ENCODE data around the gene EFNA1. TPM values are rescaled to one million over a fixed set of nuclear protein-coding genes. Genes with fewer than 3 reads are reported as not detected.

The EFNA1 gene
- total and polyA plus RNA-seq, 2 of the 8 experiments (the other 6 are each of a cell fraction or from before 2014, with no cell fraction given) = 4.9 to 14.6 TPM

DNA sequence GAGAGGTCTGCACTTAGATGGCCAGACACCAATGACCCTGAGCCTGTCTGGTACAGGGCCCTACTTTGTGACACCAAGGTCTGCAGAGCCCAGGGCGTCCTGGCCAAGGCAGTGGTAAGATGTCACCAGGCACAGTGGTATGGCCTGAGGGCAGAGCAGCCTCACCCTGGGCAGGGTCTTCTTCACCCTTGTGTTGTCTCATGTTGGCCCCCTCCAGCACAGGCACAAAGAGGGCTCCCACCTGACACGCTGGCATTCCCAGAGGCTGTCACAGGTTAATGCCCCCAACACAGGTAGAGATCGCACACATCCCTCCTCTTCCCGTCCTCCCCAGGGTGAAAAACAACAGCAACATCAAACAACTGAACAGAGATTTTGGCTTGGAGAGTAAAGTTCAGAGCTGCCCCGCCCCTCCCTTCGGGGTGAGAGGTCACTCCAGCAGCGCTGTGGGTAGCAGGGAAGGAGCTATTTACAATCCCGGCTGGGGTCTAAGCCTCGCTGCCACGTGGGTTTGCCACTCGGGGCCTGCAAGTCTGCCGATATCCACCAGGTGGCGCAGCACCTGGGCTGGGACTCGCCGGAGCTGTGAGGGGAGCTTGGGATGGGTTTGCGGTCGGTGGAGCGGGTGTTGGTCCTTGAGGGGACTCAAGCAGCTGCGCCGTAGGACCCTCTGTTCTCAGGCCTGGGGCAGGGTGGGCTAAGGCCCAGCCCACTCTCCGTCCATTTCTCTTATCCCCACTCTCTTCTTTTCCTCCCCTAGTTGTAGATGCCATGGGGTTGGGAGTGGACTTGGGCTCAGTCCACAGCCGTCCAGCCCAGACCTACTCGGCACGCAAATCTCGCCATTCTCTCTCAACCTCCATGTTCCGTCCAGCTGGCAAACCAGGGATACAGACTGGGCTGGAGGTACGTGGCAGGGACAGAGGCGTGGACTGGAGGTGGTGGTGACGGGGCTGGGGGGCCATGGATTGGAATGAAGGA, 36.3 kb upstream of the EFNA1 start:
- peak overlapping the region; percentile 96; the same call in 1 of the 2 replicates for H2BK12ac ChIP-seq (ENCODE audit: low read depth, low read length)
- no peak overlapping the region for H3K56ac ChIP-seq (replicated peaks; ENCODE audit: insufficient read length, low read depth, low read length)
- peaks cover 0 to 15% (median 13%) of the 10 kb centered on the region in 4 experiments; a peak in 6 of 7 replicates for H3K4me1 ChIP-seq (replicated peaks in 1 of 4; ENCODE audit: control insufficient read depth in 3 of 4, insufficient read depth in 4 of 4, low read length in 3 of 4)
- peak overlapping the region; percentile 13 for H2BK120ac ChIP-seq (replicated peaks; ENCODE audit: low read depth, low read length)
- H3K4me2 ChIP-seq (ENCODE audit: insufficient read depth in 1 of 2, low read depth in 2 of 2, low read length in 2 of 2) = peak overlapping the region; percentile 1 to 52; a peak in 3 of 4 replicates
- peak; percentile 19 for FAIRE-seq
- H4K91ac ChIP-seq (replicated peaks; ENCODE audit: insufficient read length, low read length) = peak overlapping the region; percentile 85
- peak overlapping the region; percentile 18 for H4K5ac ChIP-seq (ENCODE audit: insufficient read length, low read depth, low read length)
- peak overlapping the region; percentile 90 for H2BK15ac ChIP-seq (ENCODE audit: low read length)
- H3K9ac ChIP-seq (replicated peaks in 1 of 4; ENCODE audit: extremely low read depth in 1 of 4, low read depth in 3 of 4, low read length in 3 of 4) = no peak overlapping the region
- no peaks in the 10 kb centered on the region for H3K79me1 ChIP-seq (ENCODE audit: low read depth, low read length)
- H3K4me3 ChIP-seq (ENCODE audit: extremely low read depth in 1 of 4, insufficient read depth in 2 of 4, low read depth in 3 of 4, low read length in 4 of 4) = 0 out of 8 replicates have a peak overlapping the region, but pooled peaks of 1 of the 4 experiments have one; percentile 28
- no peak overlapping the region for H3K23ac ChIP-seq (ENCODE audit: insufficient read length)
- H2BK5ac ChIP-seq (ENCODE audit: low read depth, low read length) = peak overlapping the region; percentile 79; the same call in 1 of the 2 replicates
- H3K9me3 ChIP-seq (ENCODE audit: insufficient read depth in 2 of 2, low read depth in 1 of 2, low read length in 1 of 2) = no peaks in the 10 kb centered on the region
- H3K36me3 ChIP-seq (ENCODE audit: control insufficient read depth in 2 of 4, insufficient read depth in 4 of 4, low read length in 3 of 4) = no peaks in the 10 kb centered on the region
- no peak overlapping the region for H3K14ac ChIP-seq (ENCODE audit: insufficient read length)
- peak; percentile 68 to 97 for DNase-seq (ENCODE audit: low read depth in 1 of 2, low spot score in 2 of 2)
- peak overlapping the region; percentile 93 for H2AFZ ChIP-seq (ENCODE audit: low read length)
- no peak overlapping the region for H3K27ac ChIP-seq (ENCODE audit: low read depth, low read length)
- ChIA-PET POLR2A (ENCODE audit: partially characterized antibody) (interaction anchor here (0.7 to 1.8 kb wide), 7 partner anchors 21 to 81 kb away, joined by 4 to 7 read pairs (median 5); partner anchors contain the start of genes EFNA4 and KRTCAP2), CTCF (ENCODE audit: partially characterized antibody) (interaction anchor here (0.5 to 6.3 kb wide), 43 partner anchors 8 to 1447 kb away, joined by 3 to 215 read pairs (median 6); partner anchors contain the start of genes ADAM15, EFNA3, EFNA4 and KRTCAP2)
- H2AK5ac ChIP-seq (ENCODE audit: low read depth, low read length) = 0 out of 2 replicates have a peak overlapping the region, but pooled peaks have one; percentile 69
- 39% methylated on average over 28 of the region's 29 CpGs; no CpG with 5 or more reads in 1 of the 2 experiments for WGBS, 2 experiments (ENCODE audit: extremely low coverage in 1 of 2, insufficient coverage in 1 of 2, insufficient read length in 1 of 2, insufficient replicate concordance in 2 of 2, low coverage in 1 of 2, low lambda C conversion rate in 2 of 2, missing lambda C conversion rate in 1 of 2)
- no peak overlapping the region; the same call in 1 of the 2 replicates for H2BK20ac ChIP-seq (ENCODE audit: low read length)
- no peaks in the 10 kb centered on the region for H4K20me1 ChIP-seq (replicated peaks in 1 of 2; ENCODE audit: control insufficient read depth in 1 of 2, insufficient read depth in 2 of 2, low read length in 2 of 2)
- no peaks in the 10 kb centered on the region for H3K79me2 ChIP-seq (ENCODE audit: control insufficient read depth in 1 of 2, insufficient read depth in 2 of 2, low read length in 2 of 2)
- no peaks in the 10 kb centered on the region for H3K23me2 ChIP-seq (ENCODE audit: low read depth, low read length)
- H3K27me3 ChIP-seq (replicated peaks in 1 of 4; ENCODE audit: control insufficient read depth in 3 of 4, extremely low read depth in 1 of 4, insufficient read depth in 3 of 4, low read length in 3 of 4) = peaks cover 0 to 13% (median 2%) of the 10 kb centered on the region in 4 experiments; a peak in 2 of 7 replicates
- H4K8ac ChIP-seq (ENCODE audit: extremely low read depth, insufficient read depth, low read length) = peak overlapping the region; percentile 20; the same call in 1 of the 2 replicates
- H3K18ac ChIP-seq (ENCODE audit: extremely low read depth, low read length) = peak overlapping the region; percentile 34; the same call in 1 of the 2 replicates
- H3K4ac ChIP-seq (replicated peaks; ENCODE audit: insufficient read length, low read depth, low read length) = peak overlapping the region; percentile 3
- TF ChIP-seq CEBPB (IDR thresholded peaks at IDR 0.05; ENCODE audit: low read depth, low read length) = no peak
- no peak for TF ChIP-seq CBX5 (IDR thresholded peaks at IDR 0.05; ENCODE audit: low read depth, low read length)
- TF ChIP-seq TBP (IDR thresholded peaks at IDR 0.05; ENCODE audit: low read depth, low read length) = no peak; the same call in 1 of the 2 replicates
- TF ChIP-seq BRCA1 (IDR thresholded peaks at IDR 0.05; ENCODE audit: low read depth, low read length) = no peak
- no peak for TF ChIP-seq CHD2 (IDR thresholded peaks at IDR 0.05; ENCODE audit: low read length)
- TF ChIP-seq CREB1 (IDR thresholded peaks at IDR 0.05) = no peak
- no peak for TF ChIP-seq CTBP2 (IDR thresholded peaks at IDR 0.05; ENCODE audit: borderline replicate concordance, insufficient read depth, insufficient read length, low read length)
- no peak for TF ChIP-seq TAF7 (optimal IDR thresholded peaks at IDR 0.05; ENCODE audit: borderline replicate concordance, low read depth, low read length)
- TF ChIP-seq, protein P1, sequence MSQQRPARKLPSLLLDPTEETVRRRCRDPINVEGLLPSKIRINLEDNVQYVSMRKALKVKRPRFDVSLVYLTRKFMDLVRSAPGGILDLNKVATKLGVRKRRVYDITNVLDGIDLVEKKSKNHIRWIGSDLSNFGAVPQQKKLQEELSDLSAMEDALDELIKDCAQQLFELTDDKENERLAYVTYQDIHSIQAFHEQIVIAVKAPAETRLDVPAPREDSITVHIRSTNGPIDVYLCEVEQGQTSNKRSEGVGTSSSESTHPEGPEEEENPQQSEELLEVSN (IDR thresholded peaks at IDR 0.05) = peak; percentile 46; the same call in 1 of the 2 replicates
- TF ChIP-seq GTF2F1 (IDR thresholded peaks at IDR 0.05; ENCODE audit: borderline replicate concordance, low read depth, low read length) = no peak

Measured in H1 (cell line).